Peyer's patch (tissue), 4 donors: ENCODE measurements around the gene MFSD1.

Source experiments
- CTCF ChIP-seq, 6 experiments: fragments of 450-650 bp in 4 of 6; fragments of 200-600 bp in 2 of 6; sonication (generic) in 1 of 6; IDR thresholded peaks; one replicate each; pipeline ENCODE4 v1.5.1; 2017 to 2019; ENCODE audit warnings: antibody characterized with exemption in 6 of 6, mild to moderate bottlenecking in 3 of 6, moderate library complexity in 1 of 6
- POLR2A ChIP-seq, 2 donors: fragments of 450-650 bp; IDR thresholded peaks; one replicate each; pipeline ENCODE4 v1.5.1; 2017; ENCODE audit warnings: antibody characterized with exemption in 2 of 2, mild to moderate bottlenecking in 2 of 2, moderate library complexity in 2 of 2

GRCh38 chr3:158766364-158766763 is 35.5 kb upstream of the MFSD1 start:
- TF ChIP-seq CTCF (IDR thresholded peaks at IDR 0.05) (no peak), POLR2A (IDR thresholded peaks at IDR 0.05) (no peak)
